K562 (cell line): ENCODE results near the gene UBASH3B. TPM values are rescaled to one million over a fixed set of nuclear protein-coding genes. Genes with fewer than 3 reads are reported as not detected.

ENCODE experiments used
- ATAC-seq: fragments of 200-7000 bp; cut with Tn5 transposase; 3 replicates; pipeline ENCODE4 v1.9.1; 2020; ENCODE audit warnings: moderate library complexity
- BruUV-seq: library from RNA; stranded (reverse); fragments of 400-500 nt; replicated peaks from 2 replicates; lab custom pipeline; 2021; lab: Mats Ljungman, UMichigan
- CTCF ChIA-PET: fragments of 300-600 bp; formaldehyde crosslinking; extraction: SDS; loops from one replicate; lab custom pipeline; 2021; ENCODE audit warnings: low intra/inter-chr PET ratio; lab: Yijun Ruan, JAX
- POLR2A ChIA-PET: fragments of 300-600, 350-650 bp; sonication (Branson Sonifier 250); formaldehyde crosslinking; extraction: SDS; loops from one replicate; lab custom pipeline; 2021; ENCODE audit warnings: antibody characterized with exemption, inconsistent platforms; lab: Yijun Ruan, JAX
- DNase-seq, 4 experiments: peaks; one replicate each; pipeline versions ENCODE4 v3.0.0 to v3.0.0-alpha.2; 2011 to 2018; ENCODE audit warnings: low spot score in 3 of 4, mixed read lengths in 3 of 4; ENCODE audit errors: extremely low read depth in 1 of 4
- FAIRE-seq: peaks from 2 replicates; lab custom pipeline; 2011; peaks lifted over from hg19 to GRCh38; lab: Jason Lieb, UNC
- H2AFZ ChIP-seq: 2 replicates; pipeline ENCODE4 v1.6.0; 2011; ENCODE audit warnings: low read depth, low read length, control low read depth, inconsistent platforms
- H3K27ac ChIP-seq: fragments of 200-600 bp; 3 replicates; pipeline ENCODE4 v1.8.0; 2011; ENCODE audit warnings: low read depth, mild to moderate bottlenecking, control low read depth, inconsistent platforms, low read length, moderate library complexity, mixed read lengths; ENCODE audit errors: extremely low read depth
- H3K27me3 ChIP-seq, 2 experiments: fragments of 300-600 bp in 1 of 2; 2 replicates in 1 of 2; 3 replicates in 1 of 2; pipeline versions ENCODE4 v1.6.0 to v1.8.0; 2011; ENCODE audit warnings: inconsistent platforms in 2 of 2, low read length in 2 of 2, mild to moderate bottlenecking in 1 of 2, mixed read lengths in 1 of 2, moderate library complexity in 1 of 2; ENCODE audit not compliant: control insufficient read depth in 2 of 2, insufficient read depth in 2 of 2
- H3K36me3 ChIP-seq: fragments of 300-600 bp; 3 replicates; pipeline ENCODE4 v1.8.0; 2011; ENCODE audit warnings: mild to moderate bottlenecking, low read length, inconsistent platforms; ENCODE audit not compliant: control insufficient read depth, insufficient read depth
- H3K4me1 ChIP-seq, 2 experiments: fragments of 200-600 bp in 1 of 2; replicated peaks in 1 of 2; 2 replicates in 1 of 2; 3 replicates in 1 of 2; pipeline versions ENCODE4 v1.5.1 to v1.8.0; 2011; ENCODE audit warnings: inconsistent platforms in 2 of 2, low read length in 2 of 2, mild to moderate bottlenecking in 1 of 2, mixed read lengths in 1 of 2, moderate library complexity in 1 of 2; ENCODE audit not compliant: control insufficient read depth in 2 of 2, insufficient read depth in 2 of 2
- H3K4me2 ChIP-seq: 2 replicates; pipeline ENCODE4 v1.6.1; 2011; ENCODE audit warnings: low read length, control low read depth, inconsistent platforms, mixed read lengths; ENCODE audit not compliant: insufficient read depth
- H3K4me3 ChIP-seq: fragments of 200-600 bp; sonication (generic), shearing (Covaris generic); 2 replicates; pipeline ENCODE4 v1.5.1; 2016; ENCODE audit warnings: control low read depth, inconsistent platforms
- H3K79me2 ChIP-seq: fragments of 200-600 bp; 3 replicates; pipeline ENCODE4 v1.8.0; 2011; ENCODE audit warnings: low read length, inconsistent platforms; ENCODE audit not compliant: control insufficient read depth, insufficient read depth
- H3K9ac ChIP-seq, 2 experiments: 2 replicates each; pipeline versions ENCODE4 v1.6.0 to v1.6.1; 2011; ENCODE audit warnings: low read depth in 2 of 2, low read length in 2 of 2, control low read depth in 1 of 2, inconsistent platforms in 1 of 2, mild to moderate bottlenecking in 1 of 2, mixed read lengths in 1 of 2; ENCODE audit not compliant: insufficient read depth in 1 of 2
- H3K9me1 ChIP-seq: one replicate; pipeline ENCODE4 v1.6.0; 2011; ENCODE audit warnings: inconsistent platforms, mild to moderate bottlenecking, low read length, moderate library complexity; ENCODE audit not compliant: control insufficient read depth, insufficient read depth
- H3K9me3 ChIP-seq: replicated peaks from 2 replicates; pipeline ENCODE4 v1.5.1; 2011; ENCODE audit warnings: low read depth, low read length, inconsistent platforms; ENCODE audit not compliant: control insufficient read depth, insufficient read depth
- H4K20me1 ChIP-seq: replicated peaks from 2 replicates; pipeline ENCODE4 v1.6.1; 2011; ENCODE audit warnings: low read length, inconsistent platforms, mixed read lengths; ENCODE audit not compliant: control insufficient read depth, insufficient read depth
- CCNT2 ChIP-seq: IDR thresholded peaks from 2 replicates; pipeline ENCODE4 v1.6.1; 2011; ENCODE audit warnings: borderline replicate concordance, low read depth, mild to moderate bottlenecking, moderate library complexity, mixed read lengths, low read length; ENCODE audit not compliant: insufficient read length; ENCODE audit errors: extremely low read depth
- EHMT2 ChIP-seq: fragments of 450-650 bp; IDR thresholded peaks from 2 replicates; pipeline ENCODE4 v1.6.1; 2018; ENCODE audit warnings: antibody characterized with exemption
- FOXM1 ChIP-seq, 2 experiments: fragments of 450-650 bp in 1 of 2; sonication (generic) in 1 of 2; formaldehyde crosslinking in 1 of 2; IDR thresholded peaks; 2 replicates each; pipeline versions ENCODE4 v1.6.1 to v1.9.0; 2017 to 2022; ENCODE audit warnings: low read depth in 2 of 2, mild to moderate bottlenecking in 2 of 2, missing genetic modification reagents in 1 of 2, moderate library complexity in 1 of 2
- L3MBTL2 ChIP-seq: fragments of 450-650 bp; IDR thresholded peaks from 2 replicates; pipeline ENCODE4 v1.6.1; 2016; ENCODE audit warnings: mild to moderate bottlenecking, moderate library complexity
- NCOA1 ChIP-seq: fragments of 450-650 bp; IDR thresholded peaks from 2 replicates; pipeline ENCODE4 v1.6.1; 2016; ENCODE audit warnings: low read depth
- NCOA4 ChIP-seq: fragments of 450-650 bp; IDR thresholded peaks from 2 replicates; pipeline ENCODE4 v1.6.1; 2018; ENCODE audit warnings: mild to moderate bottlenecking; ENCODE audit not compliant: partially characterized antibody
- NEUROD1 ChIP-seq: fragments of 150-350 bp; IDR thresholded peaks from 2 replicates; pipeline ENCODE4 v1.6.1; 2014; ENCODE audit warnings: borderline replicate concordance, low read length, low read depth; ENCODE audit not compliant: partially characterized antibody
- OTX1 ChIP-seq: fragments of 450-650 bp; formaldehyde crosslinking; IDR thresholded peaks from 2 replicates; pipeline ENCODE4 v1.4.0; 2022; ENCODE audit warnings: mild to moderate bottlenecking
- PHB2 ChIP-seq: fragments of 450-650 bp; IDR thresholded peaks from 2 replicates; pipeline ENCODE4 v1.6.1; 2017; ENCODE audit warnings: low read depth
- RNF2 ChIP-seq: sonication (generic); IDR thresholded peaks from 2 replicates; pipeline ENCODE4 v1.6.1; 2016
- SMARCA4 ChIP-seq: fragments of 450-650 bp; IDR thresholded peaks from 2 replicates; pipeline ENCODE4 v1.6.1; 2016
- YY1 ChIP-seq, 3 experiments: IDR thresholded peaks; 2 replicates each; pipeline ENCODE4 v1.6.1; 2011; ENCODE audit warnings: low read length in 2 of 3, mild to moderate bottlenecking in 2 of 3, moderate library complexity in 2 of 3, borderline replicate concordance in 1 of 3, control low read depth in 1 of 3, low read depth in 1 of 3; ENCODE audit not compliant: insufficient read depth in 3 of 3, insufficient replicate concordance in 2 of 3, control insufficient read depth in 1 of 3, insufficient read length in 1 of 3; ENCODE audit errors: extremely low read depth in 1 of 3
- WGBS: fragments of 100-300 bp; shearing (Covaris generic); methylation state at CpG from one replicate; pipeline ENCODE4 v1.1.6; 2016; ENCODE audit warnings: low coverage, mixed read lengths; ENCODE audit not compliant: insufficient coverage; ENCODE audit errors: missing lambda C conversion rate; 5-methylcytosine and 5-hydroxymethylcytosine counted together
- in situ Hi-C: fragments of 300-500 bp; cut with MboI; formaldehyde crosslinking; loops from 4 replicates; pipeline ENCODE4 v1.15.0; 2018; ENCODE audit warnings: inconsistent platforms, mixed read lengths
- intact Hi-C: fragments of 100-400 bp; cut with micrococcal nuclease; formaldehyde crosslinking; loops from 2 replicates; pipeline ENCODE4 v1.14.2; 2022
- polyA plus RNA-seq, 8 experiments: library from polyadenylated mRNA; depleted of rRNA in 4 of 8; stranded (reverse) in 5 of 8; unstranded in 3 of 8; fragments of >200 nt; fragmentation: Nextera tagmentation in 2 of 8; fragmentation: Illumina TruSeq in 1 of 8; extraction: Ambion mirVana in 2 of 8; extraction: Trizol in 1 of 8; gene quantifications; 2 replicates each; pipeline versions ENCODE4 v1.2.1 to v1.2.3, GENCODE V29; 2011 to 2014; ENCODE audit warnings: inconsistent platforms in 1 of 8, missing spikeins in 1 of 8
- total RNA-seq, 7 experiments: library from RNA; depleted of rRNA in 6 of 7; stranded (reverse); fragments of >200 nt in 6 of 7; fragmentation: Illumina TruSeq in 2 of 7; extraction: Trizol in 2 of 7; gene quantifications; 2 replicates each; pipeline versions ENCODE4 v1.2.1 to v1.2.3, GENCODE V29; 2011 to 2021; ENCODE audit warnings: low replicate concordance in 1 of 7
- TF ChIP-seq, protein P1 (sequence below), 2 experiments: fragments of 450-650 bp in 1 of 2; sonication (generic) in 1 of 2; formaldehyde crosslinking in 1 of 2; IDR thresholded peaks in 1 of 2; conservative IDR thresholded peaks in 1 of 2; 2 replicates each; pipeline versions ENCODE4 v1.6.1 to v1.8.1; 2016 to 2023; ENCODE audit warnings: mild to moderate bottlenecking in 2 of 2, moderate library complexity in 2 of 2, inconsistent platforms in 1 of 2, missing genetic modification reagents in 1 of 2

The UBASH3B gene
- total and polyA plus RNA-seq, 9 of the 15 experiments (the other 6 are each of a cell fraction or from before 2014, with no cell fraction given), result 0.01 to 0.31 (median 0.08) TPM; not detected in 2

DNA sequence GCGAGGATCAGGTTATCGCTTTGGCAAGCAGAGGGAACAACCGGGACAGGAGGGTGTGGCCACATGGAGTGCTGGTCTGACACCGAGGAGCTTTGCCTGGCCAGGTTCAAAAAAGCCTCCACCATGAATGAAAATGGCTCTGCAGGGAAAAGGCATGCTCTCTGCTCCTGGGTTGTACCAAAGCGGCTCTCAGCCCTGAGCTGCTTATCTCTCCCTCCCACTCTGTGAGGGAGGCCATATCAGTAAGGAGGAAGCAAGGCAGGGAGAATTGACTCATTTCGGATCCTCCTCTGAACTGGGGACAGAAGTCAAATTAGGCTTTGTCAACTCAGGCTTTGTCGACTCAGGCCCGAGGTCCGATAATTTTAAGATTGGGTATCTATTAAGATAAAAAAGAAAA, 99.9 kb downstream of the UBASH3B start:
- intact Hi-C loops (no loop called here), in situ Hi-C loops (no loop called here)
- no peaks in the 10 kb centered on the region for H3K9me3 ChIP-seq
- ATAC-seq (peak; percentile 99), DNase-seq (peak; percentile 70 to 92 (median 78)), FAIRE-seq (peak; percentile 95)
- peak overlapping the region; percentile 44; the same call in 1 of the 2 replicates for H3K4me2 ChIP-seq
- H2AFZ ChIP-seq, result peak overlapping the region; percentile 71
- no peak overlapping the region for H3K4me3 ChIP-seq
- no peaks in the 10 kb centered on the region for H3K9me1 ChIP-seq
- no peak overlapping the region; the same call in 2 of the 3 replicates for H3K27ac ChIP-seq
- no TSS peak for BruUV-seq
- ChIA-PET POLR2A (interaction anchor here (0.6 kb wide), 1 partner anchor 1088 kb away, joined by 3 read pairs; no protein-coding TSS in a partner anchor), CTCF (no interaction called here)
- H4K20me1 ChIP-seq, result no peaks in the 10 kb centered on the region
- H3K4me1 ChIP-seq, result peaks cover 3 to 20% of the 10 kb centered on the region in 2 experiments; a peak in 3 of 5 replicates
- H3K9ac ChIP-seq, result no peak overlapping the region
- 0% methylated on average over 8 of the region's 9 CpGs for WGBS
- H3K36me3 ChIP-seq, result no peaks in the 10 kb centered on the region
- peaks cover 2 to 9% of the 10 kb centered on the region in 2 experiments; a peak in 4 of 5 replicates for H3K27me3 ChIP-seq
- H3K79me2 ChIP-seq, result no peaks in the 10 kb centered on the region
- TF ChIP-seq RNF2, result peak; percentile 66; the same call in 1 of the 2 replicates
- peak; percentile 37 for TF ChIP-seq NEUROD1
- TF ChIP-seq EHMT2, result 0 out of 2 replicates have a peak, but pooled peaks have one; percentile 25
- TF ChIP-seq FOXM1 (IDR thresholded peaks at IDR 0.05; ENCODE audit: low read depth), result peak; percentile 36; the same call in 1 of the 2 replicates
- TF ChIP-seq FOXM1 (CRISPR knock-in tag; IDR thresholded peaks at IDR 0.05; ENCODE audit: low read depth), result no peak
- TF ChIP-seq OTX1, result no peak
- 0 out of 2 replicates have a peak, but pooled peaks have one; percentile 28 for TF ChIP-seq L3MBTL2
- TF ChIP-seq CCNT2, result peak; percentile 52
- TF ChIP-seq NCOA1, result peak; percentile 52; the same call in 1 of the 2 replicates
- TF ChIP-seq NCOA4, result no peak
- TF ChIP-seq YY1 (IDR thresholded peaks at IDR 0.05; ENCODE audit: borderline replicate concordance in 1 of 3, control insufficient read depth in 1 of 3, extremely low read depth in 1 of 3, insufficient read depth in 3 of 3, insufficient read length in 1 of 3, insufficient replicate concordance in 2 of 3, low read depth in 1 of 3, low read length in 2 of 3), result peak in 1 of 3 experiments; percentile 81
- TF ChIP-seq, protein P1, sequence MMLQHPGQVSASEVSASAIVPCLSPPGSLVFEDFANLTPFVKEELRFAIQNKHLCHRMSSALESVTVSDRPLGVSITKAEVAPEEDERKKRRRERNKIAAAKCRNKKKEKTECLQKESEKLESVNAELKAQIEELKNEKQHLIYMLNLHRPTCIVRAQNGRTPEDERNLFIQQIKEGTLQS (IDR thresholded peaks at IDR 0.05), result peak; percentile 36; the same call in 1 of the 2 replicates
- TF ChIP-seq, protein P1 (CRISPR knock-in tag; conservative IDR thresholded peaks at IDR 0.05), result peak; percentile 43; the same call in 1 of the 2 replicates
- peak; percentile 91 for TF ChIP-seq SMARCA4
- TF ChIP-seq PHB2, result 0 out of 2 replicates have a peak, but pooled peaks have one; percentile 30
